ENCODE measurements around the gene MORN5. TPM values are rescaled to one million over a fixed set of nuclear protein-coding genes. Genes with fewer than 3 reads are reported as not detected.

MORN5 gene
- total RNA-seq, 2 experiments from 2014 or later = not detected

DNA sequence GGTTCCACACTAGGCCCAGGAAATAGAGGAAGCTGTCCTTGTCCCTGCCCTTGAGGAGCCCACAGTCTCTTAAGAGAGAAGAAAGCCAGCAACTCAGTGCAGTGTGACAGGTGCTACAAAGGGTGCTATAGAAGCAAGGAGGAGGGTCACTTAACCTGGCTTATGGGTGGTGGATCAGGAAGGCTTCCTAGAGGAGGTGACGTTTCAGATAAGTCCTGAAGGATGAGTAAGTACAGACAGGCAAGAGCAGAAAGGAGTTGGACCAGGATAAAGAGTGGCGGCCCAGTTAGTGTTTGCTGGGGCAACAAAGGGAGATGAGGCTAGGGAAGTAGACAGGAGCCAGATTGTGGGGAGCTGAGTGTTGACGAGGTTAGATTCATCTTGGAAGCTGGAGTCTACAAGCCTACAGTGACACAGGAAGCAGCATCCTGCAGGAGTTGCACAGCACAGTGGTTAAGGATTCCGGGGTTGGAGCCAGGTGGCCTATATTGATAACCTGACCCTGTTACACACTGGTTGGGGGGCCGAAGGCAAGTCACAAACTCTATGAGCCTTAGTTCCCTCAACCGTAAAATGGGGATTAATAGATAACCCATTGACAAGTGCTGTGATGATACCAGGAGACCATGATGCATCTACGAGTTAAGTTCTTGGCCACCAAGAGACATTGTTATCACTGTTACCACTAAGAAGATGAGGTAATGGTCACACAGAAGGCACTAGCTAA is 74.5 kb downstream of the MORN5 start:
- no peak for DNase-seq
- intact Hi-C loops (cut with micrococcal nuclease) = no loop called here
- CTCF ChIA-PET = no interaction called here

DNA sequence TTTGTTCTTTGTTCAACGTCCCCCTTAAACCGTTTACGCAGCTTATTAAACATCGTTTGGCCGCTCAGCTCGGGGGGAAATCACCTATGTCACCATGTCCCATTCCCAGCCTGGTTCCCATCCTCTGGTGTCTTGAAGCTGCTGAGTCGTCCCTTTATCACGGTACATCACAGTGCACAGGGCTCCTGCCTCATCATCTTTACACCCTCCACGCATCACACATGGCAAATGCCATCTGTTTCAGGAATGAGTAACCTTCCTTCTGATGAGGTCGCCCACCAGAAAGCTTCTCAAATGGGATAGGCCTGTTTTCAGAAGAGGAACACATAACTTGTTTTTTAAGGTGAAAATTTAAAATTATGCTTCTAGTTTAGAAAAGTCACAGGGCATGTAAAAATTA is 77.0 kb downstream of the MORN5 start:
- no peak for DNase-seq
- H3K9me3 Mint-ChIP-seq = no peaks in the 10 kb centered on the region
- H3K27me3 Mint-ChIP-seq (ENCODE audit: low read depth) = no peaks in the 10 kb centered on the region
- no peak overlapping the region for H3K27ac Mint-ChIP-seq
- CTCF ChIA-PET = no interaction called here
- intact Hi-C loops (cut with micrococcal nuclease) = no loop called here
- H3K36me3 Mint-ChIP-seq (ENCODE audit: low read depth) = peaks cover 11% of the 10 kb centered on the region
- no peak overlapping the region for H3K4me3 Mint-ChIP-seq
- H3K4me1 Mint-ChIP-seq (ENCODE audit: low read depth) = no peaks in the 10 kb centered on the region

More for the DNA sequence above, 74.5 kb downstream of the MORN5 start:
- no peaks in the 10 kb centered on the region for H3K36me3 Mint-ChIP-seq (ENCODE audit: low read depth)
- no peaks in the 10 kb centered on the region for H3K9me3 Mint-ChIP-seq
- no peak overlapping the region for H3K27ac Mint-ChIP-seq
- no peaks in the 10 kb centered on the region for H3K4me1 Mint-ChIP-seq (ENCODE audit: low read depth)
- H3K4me3 Mint-ChIP-seq = no peak overlapping the region
- no peaks in the 10 kb centered on the region for H3K27me3 Mint-ChIP-seq (ENCODE audit: low read depth)

DNA sequence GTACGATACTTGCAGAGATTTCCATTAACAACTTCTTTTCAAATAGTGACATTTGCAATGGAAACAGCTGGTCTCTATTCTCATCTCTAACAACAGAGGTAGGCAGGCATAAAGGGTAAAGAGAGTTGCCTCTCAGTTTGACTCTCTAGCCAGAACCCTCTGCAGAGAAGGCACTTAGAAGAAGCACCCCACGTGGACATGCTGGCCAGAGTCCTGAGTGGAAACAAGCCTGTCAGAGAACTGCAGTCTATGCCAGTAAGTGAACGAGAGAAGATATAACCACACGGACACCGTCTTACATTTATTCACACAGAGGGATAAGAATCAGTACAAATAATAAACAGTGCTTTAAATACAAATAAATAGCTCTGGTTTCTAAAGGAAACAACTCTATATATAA is 80.0 kb downstream of the MORN5 start:
- no peaks in the 10 kb centered on the region for H3K4me1 Mint-ChIP-seq (ENCODE audit: low read depth)
- no peak overlapping the region for H3K4me3 Mint-ChIP-seq
- peaks cover 17% of the 10 kb centered on the region for H3K36me3 Mint-ChIP-seq (ENCODE audit: low read depth)
- intact Hi-C loops (cut with micrococcal nuclease) = no loop called here
- CTCF ChIA-PET = no interaction called here
- H3K27me3 Mint-ChIP-seq (ENCODE audit: low read depth) = no peaks in the 10 kb centered on the region
- DNase-seq = no peak
- H3K9me3 Mint-ChIP-seq = no peaks in the 10 kb centered on the region
- no peak overlapping the region for H3K27ac Mint-ChIP-seq

DNA sequence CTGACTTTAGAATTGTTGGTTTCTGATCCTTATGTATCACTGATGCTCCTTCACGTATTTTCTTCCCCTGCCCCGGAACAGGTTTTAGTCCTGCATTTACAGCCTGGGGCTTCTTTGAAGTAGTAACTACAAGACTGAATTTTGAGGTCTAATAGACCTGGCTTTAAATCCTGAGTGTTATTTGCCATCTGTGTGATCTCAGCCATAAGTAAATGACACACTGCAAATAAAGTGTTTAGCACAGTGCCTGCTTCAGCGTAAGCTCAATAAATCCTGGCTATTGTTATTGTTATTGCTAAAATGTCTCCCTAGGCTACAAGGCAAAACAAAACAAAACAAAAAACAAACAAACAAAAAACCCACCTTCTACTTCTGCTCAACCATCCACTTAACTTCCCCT is 84.6 kb downstream of the MORN5 start:
- Mint-ChIP-seq H3K9me3 (no peaks in the 10 kb centered on the region), H3K27me3 (ENCODE audit: low read depth) (no peaks in the 10 kb centered on the region), H3K4me3 (no peak overlapping the region), H3K36me3 (ENCODE audit: low read depth) (peaks cover 37% of the 10 kb centered on the region), H3K27ac (no peak overlapping the region), H3K4me1 (ENCODE audit: low read depth) (no peaks in the 10 kb centered on the region)
- DNase-seq = no peak
- intact Hi-C loops (cut with micrococcal nuclease) = no loop called here
- CTCF ChIA-PET = no interaction called here

DNA sequence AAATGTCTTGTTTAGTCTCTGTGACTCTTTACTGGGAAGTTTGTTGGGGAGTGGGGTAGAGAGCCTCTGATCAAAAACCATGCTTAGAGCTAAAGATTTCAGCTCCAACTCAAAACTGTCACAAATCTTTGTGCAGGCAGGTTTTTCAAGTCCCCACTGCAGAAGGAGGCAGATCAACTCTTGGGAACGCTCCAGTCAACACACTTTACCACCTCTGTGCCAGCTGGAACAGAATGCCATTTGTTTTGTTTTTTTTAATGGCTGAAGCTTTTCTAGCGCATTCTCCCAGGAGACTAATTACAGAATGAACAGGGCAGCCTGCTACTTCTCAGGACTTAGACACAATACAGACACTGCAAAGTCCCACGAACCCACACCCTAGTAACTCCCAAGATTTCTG is 87.0 kb downstream of the MORN5 start:
- Mint-ChIP-seq H3K9me3 (no peaks in the 10 kb centered on the region), H3K27ac (no peak overlapping the region), H3K27me3 (ENCODE audit: low read depth) (no peaks in the 10 kb centered on the region), H3K36me3 (ENCODE audit: low read depth) (peaks cover 32% of the 10 kb centered on the region), H3K4me3 (no peak overlapping the region), H3K4me1 (ENCODE audit: low read depth) (no peaks in the 10 kb centered on the region)
- intact Hi-C loops (cut with micrococcal nuclease) = no loop called here
- CTCF ChIA-PET = no interaction called here
- DNase-seq = no peak

GRCh38 chr9:122248448-122248865 is 88.7 kb downstream of the MORN5 start:
- Mint-ChIP-seq H3K4me3 (no peak overlapping the region), H3K9me3 (no peaks in the 10 kb centered on the region), H3K27ac (no peak overlapping the region), H3K36me3 (ENCODE audit: low read depth) (peaks cover 33% of the 10 kb centered on the region), H3K27me3 (ENCODE audit: low read depth) (no peaks in the 10 kb centered on the region), H3K4me1 (ENCODE audit: low read depth) (no peaks in the 10 kb centered on the region)
- intact Hi-C loops (cut with micrococcal nuclease) = no loop called here
- CTCF ChIA-PET = no interaction called here
- DNase-seq = no peak

Small RNA genes within 50 kb of the gene (microRNA-seq; reads per million reads assigned to microRNA genes)
- gene MIR4478 (ENCODE audit: borderline microRNAs expressed, borderline replicate concordance) = not detected

Other genes with a start within 250 kb of the MORN5 start
- under 1 TPM; 0.84 to 0.86 TPM for gene TTLL11, start 66.6 kb upstream of the MORN5 start, total RNA-seq
- 10 to 100 TPM; 45.5 to 47.9 TPM for gene NDUFA8, start 129 bp upstream of the MORN5 start, total RNA-seq
- under 1 TPM in 1 of 2 experiments, not detected in 1; 0.10 TPM for gene LHX6, start 69.0 kb downstream of the MORN5 start, total RNA-seq
- 10 to 100 TPM; 25.8 to 25.9 TPM for gene RBM18, start 104.9 kb downstream of the MORN5 start, total RNA-seq
- gene MRRF, start 105.0 kb downstream of the MORN5 start, total RNA-seq = 10 to 100 TPM; 51.0 TPM
- gene PTGS1, start 211.1 kb downstream of the MORN5 start, total RNA-seq = not detected